GM12878 (cell line): ENCODE data around the gene KRTAP5-8. TPM values are rescaled to one million over a fixed set of nuclear protein-coding genes. Genes with fewer than 3 reads are reported as not detected.
A peak's percentile ranks its signal among the peaks of the same experiment; 100 is the strongest.
"Not testable (repeated sequence)": the region's sequence is repeated elsewhere in the genome, so short reads cannot be mapped to it uniquely, and the experiment has no call there.

Source experiments
- ATAC-seq: fragments of 200-7000 bp; cut with Tn5 transposase; 3 replicates; pipeline ENCODE4 v1.9.1; 2020; ENCODE audit warnings: mild to moderate bottlenecking, moderate library complexity
- BruUV-seq: library from RNA; stranded (reverse); fragments of 400-500 nt; replicated peaks from 2 replicates; lab custom pipeline; 2021; lab: Mats Ljungman, UMichigan
- CTCF ChIA-PET: fragments of 300-600 bp; sonication (Branson Sonifier 250); formaldehyde crosslinking; extraction: SDS; loops from one replicate; lab custom pipeline; 2021; ENCODE audit warnings: inconsistent platforms; lab: Yijun Ruan, JAX
- POLR2A ChIA-PET: fragments of 350-600 bp; formaldehyde crosslinking; extraction: SDS; loops from one replicate; lab custom pipeline; 2021; ENCODE audit warnings: inconsistent platforms; lab: Charles Lee
- RAD21 ChIA-PET: fragments of 300-600 bp; sonication (Branson Sonifier 250); formaldehyde crosslinking; loops from one replicate; lab custom pipeline; 2023; ENCODE audit warnings: antibody characterized with exemption; ENCODE audit not compliant: unreplicated experiment; lab: Charles Lee
- SMC1A ChIA-PET: fragments of 300-600 bp; sonication (Branson Sonifier 250); formaldehyde crosslinking; loops from one replicate; lab custom pipeline; 2023; ENCODE audit not compliant: unreplicated experiment, uncharacterized antibody; lab: Charles Lee
- DNase-seq: peaks from one replicate; pipeline ENCODE4 v3.0.0-alpha.2; 2011; ENCODE audit warnings: low read depth, low spot score
- FAIRE-seq: peaks from 3 replicates; lab custom pipeline; 2011; peaks lifted over from hg19 to GRCh38; lab: Jason Lieb, UNC
- H2AFZ ChIP-seq: 2 replicates; pipeline ENCODE4 v1.6.0; 2011; ENCODE audit warnings: low read depth, low read length, control low read depth; ENCODE audit not compliant: control insufficient read depth
- H3K27ac ChIP-seq: 2 replicates; pipeline ENCODE4 v1.5.1; 2011; ENCODE audit warnings: control low read depth; ENCODE audit not compliant: control insufficient read depth, insufficient read depth
- H3K27me3 ChIP-seq, 2 experiments: replicated peaks in 1 of 2; 2 replicates each; pipeline versions ENCODE4 v1.6.0 to v1.6.1; 2011; ENCODE audit warnings: low read length in 1 of 2; ENCODE audit not compliant: control insufficient read depth in 2 of 2, insufficient read depth in 2 of 2
- H3K36me3 ChIP-seq, 2 experiments: 2 replicates each; pipeline ENCODE4 v1.5.1; 2011; ENCODE audit warnings: low read length in 1 of 2; ENCODE audit not compliant: control insufficient read depth in 2 of 2, insufficient read depth in 2 of 2
- H3K4me1 ChIP-seq: 2 replicates; pipeline ENCODE4 v1.6.1; 2011; ENCODE audit warnings: mild to moderate bottlenecking, low read length, moderate library complexity, mixed read lengths; ENCODE audit not compliant: control insufficient read depth, insufficient read depth
- H3K4me2 ChIP-seq: 2 replicates; pipeline ENCODE4 v1.6.0; 2011; ENCODE audit warnings: control low read depth; ENCODE audit not compliant: control insufficient read depth, insufficient read depth
- H3K4me3 ChIP-seq: fragments of 200-600 bp; sonication (generic); 2 replicates; pipeline ENCODE4 v1.5.1; 2016
- H3K79me2 ChIP-seq: 2 replicates; pipeline ENCODE4 v1.6.0; 2011; ENCODE audit warnings: low read length; ENCODE audit not compliant: control insufficient read depth, insufficient read depth
- H3K9ac ChIP-seq: 2 replicates; pipeline ENCODE4 v1.8.0; 2011; ENCODE audit warnings: low read length, control low read depth, mixed read lengths; ENCODE audit not compliant: control insufficient read depth, insufficient read depth
- H3K9me3 ChIP-seq: replicated peaks from 3 replicates; pipeline ENCODE4 v1.5.1; 2011; ENCODE audit warnings: mild to moderate bottlenecking, low read length; ENCODE audit not compliant: control insufficient read depth, insufficient read depth
- H4K20me1 ChIP-seq: 2 replicates; pipeline ENCODE4 v1.6.0; 2011; ENCODE audit not compliant: control insufficient read depth, insufficient read depth
- CBX5 ChIP-seq: sonication (generic); IDR thresholded peaks from 2 replicates; pipeline ENCODE4 v1.6.1; 2016; ENCODE audit warnings: low read depth, moderate library complexity, mild to moderate bottlenecking, inconsistent platforms
- EED ChIP-seq: sonication (generic); IDR thresholded peaks from 2 replicates; pipeline ENCODE4 v1.6.1; 2016; ENCODE audit warnings: antibody characterized with exemption, low read depth
- FOXM1 ChIP-seq: IDR thresholded peaks from 2 replicates; pipeline ENCODE4 v1.6.1; 2012; ENCODE audit warnings: low read depth, mild to moderate bottlenecking, inconsistent platforms, low read length, moderate library complexity
- JUNB ChIP-seq: IDR thresholded peaks from 2 replicates; pipeline ENCODE4 v1.6.1; 2016; ENCODE audit warnings: antibody characterized with exemption, mild to moderate bottlenecking
- KDM1A ChIP-seq: fragments of 200-600 bp; sonication (generic); IDR thresholded peaks from 2 replicates; pipeline ENCODE4 v1.6.1; 2016; ENCODE audit warnings: borderline replicate concordance
- PML ChIP-seq: IDR thresholded peaks from 2 replicates; pipeline ENCODE4 v1.6.1; 2012; ENCODE audit warnings: low read length, inconsistent platforms
- POLR2A ChIP-seq: IDR thresholded peaks from 2 replicates; pipeline ENCODE4 v1.6.1; 2011; ENCODE audit warnings: low read depth, mild to moderate bottlenecking, low read length
- RAD51 ChIP-seq: fragments of 450-650 bp; IDR thresholded peaks from 2 replicates; pipeline ENCODE4 v1.6.1; 2016; ENCODE audit warnings: moderate library complexity, mild to moderate bottlenecking, inconsistent platforms
- TAF1 ChIP-seq: IDR thresholded peaks from 2 replicates; pipeline ENCODE4 v1.6.1; 2011; ENCODE audit warnings: mild to moderate bottlenecking, low read depth, low read length, borderline replicate concordance
- ZSCAN29 ChIP-seq: fragments of 450-650 bp; IDR thresholded peaks from 2 replicates; pipeline ENCODE4 v1.6.1; 2017; ENCODE audit warnings: mild to moderate bottlenecking, moderate library complexity
- WGBS: methylation state at CpG from one replicate; pipeline ENCODE4 v1.1.6; 2016; ENCODE audit warnings: low lambda C conversion rate; ENCODE audit not compliant: insufficient replicate concordance, insufficient coverage; ENCODE audit errors: missing lambda C conversion rate; 5-methylcytosine and 5-hydroxymethylcytosine counted together
- in situ Hi-C: fragments of 300-500 bp; cut with MboI; formaldehyde crosslinking; loops from 9 replicates; pipeline ENCODE4 v1.14.3; 2018; ENCODE audit warnings: mixed read lengths
- intact Hi-C: fragments of 100-400 bp; cut with micrococcal nuclease; formaldehyde crosslinking; loops from one replicate; pipeline ENCODE4 v1.14.2; 2022; ENCODE audit not compliant: unreplicated experiment
- polyA plus RNA-seq, 11 experiments: library from polyadenylated mRNA; depleted of rRNA in 4 of 11; unstranded in 6 of 11; stranded (reverse) in 5 of 11; fragments of >200 nt; fragmentation: Nextera tagmentation in 4 of 11; fragmentation: Illumina TruSeq in 1 of 11; extraction: Ambion mirVana in 4 of 11; extraction: Trizol in 1 of 11; gene quantifications; 1 replicate in 1 of 11; 2 replicates in 10 of 11; pipeline versions ENCODE4 v1.2.1 to v1.2.3, GENCODE V29; 2011 to 2016; ENCODE audit warnings: inconsistent platforms in 2 of 11, missing spikeins in 2 of 11, low read depth in 1 of 11
- total RNA-seq, 4 experiments: library from RNA; depleted of rRNA in 3 of 4; stranded (reverse); fragments of >200 nt in 3 of 4; fragmentation: Illumina TruSeq in 1 of 4; extraction: Trizol in 1 of 4; gene quantifications; 2 replicates each; pipeline versions ENCODE4 v1.2.1 to v1.2.3, GENCODE V29; 2013 to 2021
- TF ChIP-seq, protein P1 (sequence below): fragments of 450-650 bp; formaldehyde crosslinking; IDR thresholded peaks from 2 replicates; pipeline ENCODE4 v1.4.0; 2020; ENCODE audit warnings: mild to moderate bottlenecking, moderate library complexity
- TF ChIP-seq, protein P2 (sequence below): fragments of 450-650 bp; IDR thresholded peaks from 2 replicates; pipeline ENCODE4 v1.6.1; 2017; ENCODE audit warnings: mild to moderate bottlenecking, low read depth, inconsistent platforms; ENCODE audit not compliant: poor library complexity, severe bottlenecking

KRTAP5-8 gene
- total and polyA plus RNA-seq, 10 of the 15 experiments (the other 5 are each of a cell fraction or from before 2014, with no cell fraction given), result 0.07 to 0.36 (median 0.13) TPM; not detected in 6

DNA sequence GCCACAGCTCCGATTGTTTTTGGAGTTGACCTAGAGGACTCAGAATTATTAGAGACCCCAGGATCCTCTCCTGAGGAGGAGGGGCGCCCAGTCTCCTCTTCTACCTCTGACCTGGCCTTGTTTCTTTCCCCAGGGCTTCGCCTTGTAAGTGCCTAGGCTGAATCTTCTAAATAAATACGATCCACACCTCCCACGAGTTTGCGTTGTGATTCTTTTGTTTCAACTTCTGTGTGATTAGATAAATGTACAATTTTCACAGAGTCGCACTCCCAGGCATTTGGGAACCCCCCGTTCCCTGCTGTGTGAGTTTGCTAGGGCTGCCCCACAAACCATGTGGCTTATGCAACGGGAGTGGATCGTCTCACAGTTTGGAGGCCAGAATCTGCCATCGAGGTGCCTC is 1.2 kb downstream of the KRTAP5-8 start (continued):
- TF ChIP-seq, protein P1, sequence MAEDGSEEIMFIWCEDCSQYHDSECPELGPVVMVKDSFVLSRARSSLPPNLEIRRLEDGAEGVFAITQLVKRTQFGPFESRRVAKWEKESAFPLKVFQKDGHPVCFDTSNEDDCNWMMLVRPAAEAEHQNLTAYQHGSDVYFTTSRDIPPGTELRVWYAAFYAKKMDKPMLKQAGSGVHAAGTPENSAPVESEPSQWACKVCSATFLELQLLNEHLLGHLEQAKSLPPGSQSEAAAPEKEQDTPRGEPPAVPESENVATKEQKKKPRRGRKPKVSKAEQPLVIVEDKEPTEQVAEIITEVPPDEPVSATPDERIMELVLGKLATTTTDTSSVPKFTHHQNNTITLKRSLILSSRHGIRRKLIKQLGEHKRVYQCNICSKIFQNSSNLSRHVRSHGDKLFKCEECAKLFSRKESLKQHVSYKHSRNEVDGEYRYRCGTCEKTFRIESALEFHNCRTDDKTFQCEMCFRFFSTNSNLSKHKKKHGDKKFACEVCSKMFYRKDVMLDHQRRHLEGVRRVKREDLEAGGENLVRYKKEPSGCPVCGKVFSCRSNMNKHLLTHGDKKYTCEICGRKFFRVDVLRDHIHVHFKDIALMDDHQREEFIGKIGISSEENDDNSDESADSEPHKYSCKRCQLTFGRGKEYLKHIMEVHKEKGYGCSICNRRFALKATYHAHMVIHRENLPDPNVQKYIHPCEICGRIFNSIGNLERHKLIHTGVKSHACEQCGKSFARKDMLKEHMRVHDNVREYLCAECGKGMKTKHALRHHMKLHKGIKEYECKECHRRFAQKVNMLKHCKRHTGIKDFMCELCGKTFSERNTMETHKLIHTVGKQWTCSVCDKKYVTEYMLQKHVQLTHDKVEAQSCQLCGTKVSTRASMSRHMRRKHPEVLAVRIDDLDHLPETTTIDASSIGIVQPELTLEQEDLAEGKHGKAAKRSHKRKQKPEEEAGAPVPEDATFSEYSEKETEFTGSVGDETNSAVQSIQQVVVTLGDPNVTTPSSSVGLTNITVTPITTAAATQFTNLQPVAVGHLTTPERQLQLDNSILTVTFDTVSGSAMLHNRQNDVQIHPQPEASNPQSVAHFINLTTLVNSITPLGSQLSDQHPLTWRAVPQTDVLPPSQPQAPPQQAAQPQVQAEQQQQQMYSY, result no peak
- TF ChIP-seq ZSCAN29, result no peak
- no peak for TF ChIP-seq PML
- TF ChIP-seq RAD51, result no peak
- no peak for TF ChIP-seq KDM1A

DNA sequence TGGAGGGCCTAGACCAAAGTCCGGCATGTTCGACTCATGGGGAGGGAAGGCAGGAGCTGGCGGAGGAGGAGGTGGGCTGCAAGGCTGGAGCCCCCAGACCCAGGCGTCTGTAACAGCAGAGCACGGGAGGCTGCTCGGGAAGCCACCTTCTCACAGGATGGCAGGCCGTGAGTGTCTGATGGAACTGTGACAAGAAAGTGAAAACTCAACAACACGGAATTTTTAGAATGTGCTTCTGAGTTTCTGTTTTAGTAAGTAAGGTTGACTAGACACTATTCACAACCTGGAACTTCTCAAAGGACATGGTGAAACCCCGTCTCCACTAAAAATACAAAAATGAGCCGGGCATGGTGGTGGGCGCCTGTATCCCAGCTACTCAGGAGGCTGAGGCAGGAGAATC is 2.1 kb downstream of the KRTAP5-8 start:
- CTCF ChIA-PET, result interaction anchor here (1.1 kb wide), 2 partner anchors 10 to 23 kb away, joined by 3 to 4 read pairs; no protein-coding TSS in a partner anchor
- FAIRE-seq, H3K36me3 ChIP-seq, H3K27me3 ChIP-seq, RAD21 ChIA-PET, POLR2A ChIA-PET, BruUV-seq, H3K79me2 ChIP-seq, H4K20me1 ChIP-seq, H2AFZ ChIP-seq, in situ Hi-C loops: not testable (repeated sequence)
- peak; percentile 61 for DNase-seq
- SMC1A ChIA-PET, result interaction anchor here (1.2 kb wide), 1 partner anchor 16 kb away, joined by 5 read pairs; no protein-coding TSS in a partner anchor
- H3K9me3 ChIP-seq, result peaks cover 35% of the 10 kb centered on the region
- peak overlapping the region; percentile 74 for H3K4me2 ChIP-seq
- H3K27ac ChIP-seq, result peak overlapping the region; percentile 75
- intact Hi-C loops, result loop anchor here (1.0 kb wide), 1 partner anchor 51 kb away; no protein-coding TSS in a partner anchor
- peaks cover 44% of the 10 kb centered on the region for H3K4me1 ChIP-seq
- peak; percentile 79 for ATAC-seq
- peak overlapping the region; percentile 50 for H3K9ac ChIP-seq
- WGBS, result under 1% methylated on average over 11 of the region's 11 CpGs
- peak overlapping the region; percentile 17; the same call in 1 of the 2 replicates for H3K4me3 ChIP-seq
- TF ChIP-seq FOXM1 (0 out of 2 replicates have a peak, but pooled peaks have one; percentile 25), TAF1 (peak; percentile 67; the same call in 1 of the 2 replicates), JUNB (peak; percentile 73), EED (peak; percentile 46; the same call in 1 of the 2 replicates), POLR2A (peak; percentile 60), CBX5 (0 out of 2 replicates have a peak, but pooled peaks have one; percentile 18)
- TF ChIP-seq, protein P2, sequence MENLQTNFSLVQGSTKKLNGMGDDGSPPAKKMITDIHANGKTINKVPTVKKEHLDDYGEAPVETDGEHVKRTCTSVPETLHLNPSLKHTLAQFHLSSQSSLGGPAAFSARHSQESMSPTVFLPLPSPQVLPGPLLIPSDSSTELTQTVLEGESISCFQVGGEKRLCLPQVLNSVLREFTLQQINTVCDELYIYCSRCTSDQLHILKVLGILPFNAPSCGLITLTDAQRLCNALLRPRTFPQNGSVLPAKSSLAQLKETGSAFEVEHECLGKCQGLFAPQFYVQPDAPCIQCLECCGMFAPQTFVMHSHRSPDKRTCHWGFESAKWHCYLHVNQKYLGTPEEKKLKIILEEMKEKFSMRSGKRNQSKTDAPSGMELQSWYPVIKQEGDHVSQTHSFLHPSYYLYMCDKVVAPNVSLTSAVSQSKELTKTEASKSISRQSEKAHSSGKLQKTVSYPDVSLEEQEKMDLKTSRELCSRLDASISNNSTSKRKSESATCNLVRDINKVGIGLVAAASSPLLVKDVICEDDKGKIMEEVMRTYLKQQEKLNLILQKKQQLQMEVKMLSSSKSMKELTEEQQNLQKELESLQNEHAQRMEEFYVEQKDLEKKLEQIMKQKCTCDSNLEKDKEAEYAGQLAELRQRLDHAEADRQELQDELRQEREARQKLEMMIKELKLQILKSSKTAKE, result peak; percentile 42
